Skeletal muscle satellite cell (primary cell): ENCODE data around the gene SLC8A2.

ENCODE experiments used
- H3K27me3 ChIP-seq: 2 replicates; pipeline ENCODE4 v1.7.0; 2013; ENCODE audit warnings: low read length; ENCODE audit not compliant: control insufficient read depth, insufficient read depth
- H3K36me3 ChIP-seq: 2 replicates; pipeline ENCODE4 v1.7.0; 2013; ENCODE audit warnings: mild to moderate bottlenecking, control low read depth, low read length; ENCODE audit not compliant: insufficient read depth
- H3K4me1 ChIP-seq: 2 replicates; pipeline ENCODE4 v1.7.0; 2013; ENCODE audit warnings: low read length; ENCODE audit not compliant: control insufficient read depth, insufficient read depth
- H3K4me2 ChIP-seq: 2 replicates; pipeline ENCODE4 v1.7.0; 2013; ENCODE audit warnings: mild to moderate bottlenecking, low read length
- H3K4me3 ChIP-seq: 2 replicates; pipeline ENCODE4 v1.7.0; 2013; ENCODE audit warnings: low read length
- H3K9ac ChIP-seq: 2 replicates; pipeline ENCODE4 v1.7.0; 2013; ENCODE audit warnings: mild to moderate bottlenecking, low read depth, low read length, moderate library complexity
- H3K9me3 ChIP-seq: replicated peaks from 2 replicates; pipeline ENCODE4 v1.7.0; 2013; ENCODE audit warnings: mild to moderate bottlenecking, control low read depth, low read length

The SLC8A2 gene

GRCh38 chr19:47483200-47483599, 11.5 kb upstream of the SLC8A2 start:
- Histone ChIP-seq H3K4me2 (peak overlapping the region; percentile 94), H3K27me3 (no peaks in the 10 kb centered on the region), H3K36me3 (peaks cover 21% of the 10 kb centered on the region), H3K4me1 (peaks cover 3% of the 10 kb centered on the region), H3K4me3 (peak overlapping the region; percentile 88), H3K9ac (no peak overlapping the region), H3K9me3 (no peaks in the 10 kb centered on the region)

GRCh38 chr19:47481460-47482052, 9.9 kb upstream of the SLC8A2 start:
- Histone ChIP-seq H3K9me3 (no peaks in the 10 kb centered on the region), H3K36me3 (peaks cover 6% of the 10 kb centered on the region), H3K9ac (no peak overlapping the region), H3K4me1 (peaks cover 3% of the 10 kb centered on the region), H3K27me3 (no peaks in the 10 kb centered on the region), H3K4me3 (no peak overlapping the region), H3K4me2 (no peak overlapping the region)

DNA sequence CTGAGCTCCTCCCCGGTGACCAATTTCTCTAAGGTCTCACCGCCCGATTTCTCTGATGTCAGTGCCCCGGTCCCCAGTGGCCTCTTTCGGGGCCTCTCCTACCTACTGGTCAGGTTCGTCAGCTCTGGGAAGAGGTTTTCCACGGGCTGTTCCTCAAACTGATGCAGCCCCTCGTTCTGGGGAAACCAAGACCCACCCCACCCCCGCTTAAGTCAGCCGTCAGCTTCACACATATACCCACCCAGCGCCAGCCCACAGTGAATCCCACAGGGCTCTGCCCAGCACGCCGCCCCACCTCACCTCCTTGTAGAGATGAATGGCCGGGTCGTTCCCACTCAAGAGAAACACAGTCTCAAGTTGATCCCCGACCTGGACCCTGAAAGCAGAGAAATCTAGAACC, 9.0 kb upstream of the SLC8A2 start:
- Histone ChIP-seq H3K4me1 (peaks cover 3% of the 10 kb centered on the region), H3K4me3 (no peak overlapping the region), H3K27me3 (no peaks in the 10 kb centered on the region), H3K36me3 (peaks cover 5% of the 10 kb centered on the region), H3K4me2 (peak overlapping the region; percentile 28), H3K9me3 (no peaks in the 10 kb centered on the region), H3K9ac (no peak overlapping the region)

- Histone ChIP-seq H3K9me3 (no peaks in the 10 kb centered on the region), H3K4me2 (peak overlapping the region; percentile 28), H3K27me3 (no peaks in the 10 kb centered on the region), H3K4me3 (peak overlapping the region; percentile 47), H3K4me1 (peaks cover 3% of the 10 kb centered on the region), H3K36me3 (no peaks in the 10 kb centered on the region), H3K9ac (no peak overlapping the region)
These were observed 8.2 kb upstream of the SLC8A2 start for GRCh38 chr19:47479701-47480503.

GRCh38 chr19:47476438-47476972, 4.8 kb upstream of the SLC8A2 start:
- no peaks in the 10 kb centered on the region for H3K36me3 ChIP-seq
- H3K4me1 ChIP-seq: no peaks in the 10 kb centered on the region
- H3K9me3 ChIP-seq: no peaks in the 10 kb centered on the region
- no peak overlapping the region for H3K9ac ChIP-seq
- H3K4me2 ChIP-seq: no peak overlapping the region
- H3K4me3 ChIP-seq: no peak overlapping the region
- peaks cover 6% of the 10 kb centered on the region for H3K27me3 ChIP-seq

- Histone ChIP-seq H3K9ac (no peak overlapping the region), H3K4me3 (no peak overlapping the region), H3K9me3 (no peaks in the 10 kb centered on the region), H3K36me3 (no peaks in the 10 kb centered on the region), H3K27me3 (peaks cover 16% of the 10 kb centered on the region), H3K4me1 (no peaks in the 10 kb centered on the region), H3K4me2 (no peak overlapping the region)
These were observed 3.8 kb upstream of the SLC8A2 start for GRCh38 chr19:47475465-47475864.

- Histone ChIP-seq H3K4me2 (no peak overlapping the region), H3K9me3 (no peaks in the 10 kb centered on the region), H3K27me3 (peaks cover 38% of the 10 kb centered on the region), H3K36me3 (no peaks in the 10 kb centered on the region), H3K9ac (no peak overlapping the region), H3K4me1 (no peaks in the 10 kb centered on the region), H3K4me3 (no peak overlapping the region)
These were observed 1.6 kb upstream of the SLC8A2 start for GRCh38 chr19:47473336-47473735.

DNA sequence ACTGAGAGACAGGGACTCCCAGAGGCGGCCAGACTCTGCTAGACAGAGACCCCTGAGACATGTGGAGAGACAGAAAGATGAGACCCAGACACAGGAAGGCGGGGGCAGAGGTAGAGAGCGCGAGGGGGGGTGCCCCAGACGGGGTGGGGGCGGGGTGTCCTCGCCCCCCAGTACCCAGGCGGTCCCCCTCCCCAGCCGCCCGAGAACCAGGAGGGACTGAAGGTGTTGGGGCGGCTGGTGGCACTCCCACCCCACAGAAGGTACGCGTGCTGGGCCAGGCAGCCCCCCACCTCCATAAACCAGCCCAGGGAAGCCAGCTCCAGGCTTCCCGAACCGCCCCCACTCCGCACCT, 336 bp downstream of the SLC8A2 start:
- no peaks in the 10 kb centered on the region for H3K4me1 ChIP-seq
- no peak overlapping the region for H3K4me3 ChIP-seq
- H3K4me2 ChIP-seq: no peak overlapping the region
- H3K9me3 ChIP-seq: no peaks in the 10 kb centered on the region
- peaks cover 53% of the 10 kb centered on the region for H3K27me3 ChIP-seq
- H3K9ac ChIP-seq: no peak overlapping the region
- H3K36me3 ChIP-seq: no peaks in the 10 kb centered on the region

GRCh38 chr19:47470447-47471195, 1.1 kb downstream of the SLC8A2 start:
- no peak overlapping the region for H3K9ac ChIP-seq
- no peaks in the 10 kb centered on the region for H3K36me3 ChIP-seq
- H3K9me3 ChIP-seq: no peaks in the 10 kb centered on the region
- H3K4me2 ChIP-seq: no peak overlapping the region
- no peak overlapping the region for H3K4me3 ChIP-seq
- peaks cover 56% of the 10 kb centered on the region for H3K27me3 ChIP-seq
- no peaks in the 10 kb centered on the region for H3K4me1 ChIP-seq

DNA sequence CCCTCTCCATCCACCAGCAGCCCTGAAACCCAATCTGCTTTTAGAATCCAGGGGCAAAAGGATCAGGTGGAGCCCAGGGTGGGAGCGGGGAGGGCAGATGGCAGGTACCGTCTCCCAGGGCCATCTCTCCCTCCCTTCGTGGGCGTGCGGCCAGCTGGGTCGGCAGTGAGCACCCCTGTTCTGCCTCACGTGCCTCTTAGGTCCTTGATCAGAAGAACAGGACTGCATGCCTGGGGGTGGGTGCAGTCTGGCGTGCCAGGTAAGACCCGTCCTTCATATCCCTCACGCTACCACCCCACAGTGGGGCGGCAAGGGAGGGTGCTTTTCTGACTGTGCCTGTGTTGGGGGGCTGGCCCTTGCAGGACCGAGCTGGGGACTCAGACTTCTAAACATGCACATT, 2.0 kb downstream of the SLC8A2 start:
- H3K4me3 ChIP-seq: no peak overlapping the region
- peaks cover 65% of the 10 kb centered on the region for H3K27me3 ChIP-seq
- no peak overlapping the region for H3K4me2 ChIP-seq
- H3K36me3 ChIP-seq: no peaks in the 10 kb centered on the region
- H3K4me1 ChIP-seq: no peaks in the 10 kb centered on the region
- no peaks in the 10 kb centered on the region for H3K9me3 ChIP-seq
- no peak overlapping the region for H3K9ac ChIP-seq

DNA sequence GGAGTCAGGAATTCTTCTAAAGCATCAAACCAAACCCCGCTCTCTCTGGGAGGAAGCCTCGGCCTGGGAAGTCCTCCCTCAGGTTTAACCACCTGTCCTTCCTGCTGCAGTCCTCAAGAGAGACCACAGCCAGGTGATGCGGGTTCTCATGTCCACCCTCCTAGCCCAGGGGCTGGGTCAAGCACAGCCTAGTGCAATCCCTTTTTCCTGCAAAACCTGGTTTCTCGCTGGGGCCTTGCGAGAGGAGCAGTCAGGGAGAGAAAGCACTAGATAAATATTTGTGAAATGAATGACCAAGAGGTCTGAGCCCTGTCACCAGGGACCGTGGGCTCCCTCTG, 2.4 kb downstream of the SLC8A2 start:
- Histone ChIP-seq H3K36me3 (no peaks in the 10 kb centered on the region), H3K27me3 (peaks cover 69% of the 10 kb centered on the region), H3K9ac (no peak overlapping the region), H3K4me2 (no peak overlapping the region), H3K9me3 (no peaks in the 10 kb centered on the region), H3K4me1 (no peaks in the 10 kb centered on the region), H3K4me3 (no peak overlapping the region)
